ENCODE data around the gene ARHGAP15. TPM values are rescaled to one million over a fixed set of nuclear protein-coding genes. Genes with fewer than 3 reads are reported as not detected.

Gene ARHGAP15
- total and polyA plus RNA-seq, 10 donors = 55.8 to 219 (median 130) TPM

- no peak for TF ChIP-seq POLR2A (IDR thresholded peaks at IDR 0.05)
- TF ChIP-seq, protein P1, sequence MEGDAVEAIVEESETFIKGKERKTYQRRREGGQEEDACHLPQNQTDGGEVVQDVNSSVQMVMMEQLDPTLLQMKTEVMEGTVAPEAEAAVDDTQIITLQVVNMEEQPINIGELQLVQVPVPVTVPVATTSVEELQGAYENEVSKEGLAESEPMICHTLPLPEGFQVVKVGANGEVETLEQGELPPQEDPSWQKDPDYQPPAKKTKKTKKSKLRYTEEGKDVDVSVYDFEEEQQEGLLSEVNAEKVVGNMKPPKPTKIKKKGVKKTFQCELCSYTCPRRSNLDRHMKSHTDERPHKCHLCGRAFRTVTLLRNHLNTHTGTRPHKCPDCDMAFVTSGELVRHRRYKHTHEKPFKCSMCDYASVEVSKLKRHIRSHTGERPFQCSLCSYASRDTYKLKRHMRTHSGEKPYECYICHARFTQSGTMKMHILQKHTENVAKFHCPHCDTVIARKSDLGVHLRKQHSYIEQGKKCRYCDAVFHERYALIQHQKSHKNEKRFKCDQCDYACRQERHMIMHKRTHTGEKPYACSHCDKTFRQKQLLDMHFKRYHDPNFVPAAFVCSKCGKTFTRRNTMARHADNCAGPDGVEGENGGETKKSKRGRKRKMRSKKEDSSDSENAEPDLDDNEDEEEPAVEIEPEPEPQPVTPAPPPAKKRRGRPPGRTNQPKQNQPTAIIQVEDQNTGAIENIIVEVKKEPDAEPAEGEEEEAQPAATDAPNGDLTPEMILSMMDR (IDR thresholded peaks at IDR 0.05 in 8 of 11, conservative IDR thresholded peaks at IDR 0.05 in 3 of 11) = no peak
- intact Hi-C loops (cut with DNase I; ENCODE audit: low total_unique reads) = no loop called here
- no peak overlapping the region for H3K27ac ChIP-seq
- 3 to 49% (median 43%) methylated on average over 2 of the region's 2 CpGs for WGBS, 5 donors
- H3K9me3 ChIP-seq = peaks cover 0 to 25% (median 17%) of the 10 kb centered on the region in 8 donors
- DNase-seq = no peak
- no peak overlapping the region for H3K4me3 ChIP-seq
- no peaks in the 10 kb centered on the region for H3K27me3 ChIP-seq (replicated peaks in 1 of 7)
- H3K4me1 ChIP-seq = no peaks in the 10 kb centered on the region
- peaks cover 0 to 71% (median 15%) of the 10 kb centered on the region in 6 donors for H3K36me3 ChIP-seq
Observed at GRCh38 chr2:143633419-143633818, 504.2 kb downstream of the ARHGAP15 start.

DNA sequence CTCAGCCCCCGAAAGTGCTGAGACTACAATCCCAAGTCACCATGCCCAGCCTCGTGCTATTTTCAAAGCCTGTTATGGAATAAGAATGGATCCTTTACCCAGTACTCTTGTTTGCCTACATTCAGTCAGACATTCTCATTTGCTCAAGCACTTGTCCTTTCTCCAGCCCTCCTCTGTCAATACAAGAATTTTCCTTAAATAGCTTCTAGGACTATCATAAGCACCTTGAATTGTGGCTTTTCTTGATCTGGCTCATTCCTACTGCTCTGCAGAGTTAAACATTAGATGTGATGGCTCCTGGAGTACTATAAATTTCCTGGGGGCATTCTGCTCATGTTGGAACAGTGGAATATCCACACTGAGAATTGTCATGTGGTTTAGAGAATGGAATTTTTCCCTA is 506.1 kb downstream of the ARHGAP15 start:
- no peak for DNase-seq
- no peak overlapping the region for H3K27ac ChIP-seq
- no peaks in the 10 kb centered on the region for H3K27me3 ChIP-seq (replicated peaks in 1 of 7)
- TF ChIP-seq POLR2AphosphoS5 (IDR thresholded peaks at IDR 0.05) (no peak), POLR2A (IDR thresholded peaks at IDR 0.05) (no peak)
- TF ChIP-seq, protein P1 (IDR thresholded peaks at IDR 0.05 in 8 of 11, conservative IDR thresholded peaks at IDR 0.05 in 3 of 11) = no peak
- peaks cover 0 to 74% (median 14%) of the 10 kb centered on the region in 6 donors for H3K36me3 ChIP-seq
- H3K4me1 ChIP-seq = no peaks in the 10 kb centered on the region
- H3K4me3 ChIP-seq = no peak overlapping the region
- intact Hi-C loops (cut with DNase I; ENCODE audit: low total_unique reads) = no loop called here
- H3K9me3 ChIP-seq = peaks cover 0 to 25% (median 17%) of the 10 kb centered on the region in 8 donors
- 92 to 97% (median 95%) methylated on average over 2 of the region's 2 CpGs for WGBS, 5 donors

DNA sequence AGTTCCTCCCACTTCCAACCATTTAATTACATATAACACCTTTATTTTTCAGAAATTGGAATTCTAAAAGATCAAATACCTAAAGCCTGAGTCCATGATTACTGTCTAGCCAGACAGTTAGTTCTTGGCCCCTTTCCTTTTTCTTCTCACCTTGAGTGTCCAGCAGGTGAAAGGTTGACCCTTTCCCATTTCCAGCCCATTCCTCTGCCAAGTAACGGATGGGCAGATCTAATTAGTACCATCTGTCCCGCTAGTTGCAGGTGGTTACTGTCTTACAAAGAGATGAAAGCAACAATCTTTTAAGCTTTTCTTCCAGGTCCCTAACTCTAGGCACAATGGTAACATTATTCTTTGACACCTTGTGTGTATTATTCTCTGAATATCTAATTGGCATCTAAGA is 506.7 kb downstream of the ARHGAP15 start:
- Histone ChIP-seq H3K4me3 (no peak overlapping the region), H3K9me3 (peaks cover 0 to 25% (median 17%) of the 10 kb centered on the region in 8 donors), H3K27me3 (replicated peaks in 1 of 7) (no peaks in the 10 kb centered on the region), H3K27ac (no peak overlapping the region), H3K4me1 (no peaks in the 10 kb centered on the region), H3K36me3 (peaks cover 0 to 74% (median 16%) of the 10 kb centered on the region in 6 donors)
- TF ChIP-seq, protein P1 (IDR thresholded peaks at IDR 0.05 in 8 of 11, conservative IDR thresholded peaks at IDR 0.05 in 3 of 11) = no peak
- no peak for TF ChIP-seq POLR2AphosphoS5 (IDR thresholded peaks at IDR 0.05)
- no peak for DNase-seq
- WGBS, 5 donors = 92 to 100% (median 95%) methylated on average over 2 of the region's 2 CpGs
- intact Hi-C loops (cut with DNase I; ENCODE audit: low total_unique reads) = no loop called here

GRCh38 chr2:143640826-143641225 is 511.6 kb downstream of the ARHGAP15 start:
- H3K27me3 ChIP-seq (replicated peaks in 1 of 7) = no peaks in the 10 kb centered on the region
- DNase-seq = no peak
- TF ChIP-seq POLR2A (IDR thresholded peaks at IDR 0.05) (no peak), POLR2AphosphoS5 (IDR thresholded peaks at IDR 0.05) (no peak)
- TF ChIP-seq, protein P1 (IDR thresholded peaks at IDR 0.05 in 8 of 11, conservative IDR thresholded peaks at IDR 0.05 in 3 of 11) = no peak
- intact Hi-C loops (cut with DNase I; ENCODE audit: low total_unique reads) = no loop called here
- peaks cover 0 to 77% (median 12%) of the 10 kb centered on the region in 6 donors for H3K36me3 ChIP-seq
- peaks cover 0 to 20% (median 16%) of the 10 kb centered on the region in 8 donors for H3K9me3 ChIP-seq
- 78 to 90% (median 85%) methylated on average over 5 of the region's 5 CpGs for WGBS, 5 donors
- no peak overlapping the region for H3K27ac ChIP-seq
- no peak overlapping the region for H3K4me3 ChIP-seq
- H3K4me1 ChIP-seq = no peaks in the 10 kb centered on the region

All from spleen (tissue), 11 donors.